H9 (cell line): ENCODE data around the gene PLA2G2F. TPM values are rescaled to one million over a fixed set of nuclear protein-coding genes. Genes with fewer than 3 reads are reported as not detected.

ENCODE experiments used
- DNase-seq: peaks from one replicate; pipeline ENCODE4 v3.0.0-alpha.2; 2017
- H2AFZ ChIP-seq: one replicate; pipeline ENCODE4 v1.6.1; 2013; ENCODE audit warnings: mild to moderate bottlenecking, low read length, control low read depth, moderate library complexity
- H2AK5ac ChIP-seq: 2 replicates; pipeline ENCODE4 v1.6.1; 2013; ENCODE audit warnings: low read length, control low read depth, mixed read lengths; ENCODE audit not compliant: insufficient read length
- H2BK120ac ChIP-seq: one replicate; pipeline ENCODE4 v1.6.1; 2013; ENCODE audit warnings: low read depth, mild to moderate bottlenecking, low read length, control low read depth, inconsistent platforms; ENCODE audit not compliant: poor library complexity, severe bottlenecking
- H2BK12ac ChIP-seq: 2 replicates; pipeline ENCODE4 v1.6.1; 2013; ENCODE audit warnings: low read length, control low read depth, mixed read lengths, low read depth; ENCODE audit not compliant: insufficient read length
- H2BK15ac ChIP-seq: 2 replicates; pipeline ENCODE4 v1.6.1; 2013; ENCODE audit warnings: low read depth, low read length, control low read depth
- H2BK20ac ChIP-seq: one replicate; pipeline ENCODE4 v1.6.1; 2013; ENCODE audit warnings: low read depth, mild to moderate bottlenecking, low read length, control low read depth, inconsistent platforms; ENCODE audit not compliant: poor library complexity, severe bottlenecking
- H2BK5ac ChIP-seq: 2 replicates; pipeline ENCODE4 v1.6.1; 2013; ENCODE audit warnings: low read length, control low read depth, mixed read lengths; ENCODE audit not compliant: insufficient read length
- H3K14ac ChIP-seq: 2 replicates; pipeline ENCODE4 v1.6.1; 2013; ENCODE audit warnings: low read length, control low read depth; ENCODE audit not compliant: insufficient read depth
- H3K18ac ChIP-seq: 2 replicates; pipeline ENCODE4 v1.6.1; 2013; ENCODE audit warnings: low read depth, mild to moderate bottlenecking, mixed read lengths, low read length, control low read depth; ENCODE audit not compliant: insufficient read length
- H3K23ac ChIP-seq: 2 replicates; pipeline ENCODE4 v1.6.1; 2013; ENCODE audit warnings: low read length, control low read depth, mixed read lengths, low read depth; ENCODE audit not compliant: insufficient read length
- H3K23me2 ChIP-seq: 2 replicates; pipeline ENCODE4 v1.6.1; 2013; ENCODE audit warnings: low read depth, mild to moderate bottlenecking, mixed read lengths, low read length, control low read depth; ENCODE audit not compliant: insufficient read length, poor library complexity, severe bottlenecking
- H3K27ac ChIP-seq: 2 replicates; pipeline ENCODE4 v1.5.1; 2013; ENCODE audit warnings: low read length, control low read depth, mixed read lengths, low read depth; ENCODE audit not compliant: insufficient read length
- H3K27me3 ChIP-seq: 2 replicates; pipeline ENCODE4 v1.6.1; 2013; ENCODE audit warnings: low read length, control low read depth, inconsistent platforms; ENCODE audit not compliant: insufficient read depth
- H3K4ac ChIP-seq: 2 replicates; pipeline ENCODE4 v1.6.1; 2013; ENCODE audit warnings: low read depth, mild to moderate bottlenecking, control low read depth, inconsistent platforms, low read length, moderate library complexity
- H3K4me1 ChIP-seq: 2 replicates; pipeline ENCODE4 v1.6.1; 2013; ENCODE audit warnings: low read length, control low read depth, inconsistent platforms; ENCODE audit not compliant: insufficient read depth
- H3K4me2 ChIP-seq: 2 replicates; pipeline ENCODE4 v1.6.1; 2013; ENCODE audit warnings: low read length, control low read depth, mixed read lengths; ENCODE audit not compliant: insufficient read length, insufficient read depth
- H3K56ac ChIP-seq: 2 replicates; pipeline ENCODE4 v1.6.1; 2013; ENCODE audit warnings: low read depth, mild to moderate bottlenecking, mixed read lengths, low read length, control low read depth; ENCODE audit not compliant: insufficient read length
- H3K79me1 ChIP-seq: 2 replicates; pipeline ENCODE4 v1.6.1; 2013; ENCODE audit warnings: low read depth, mild to moderate bottlenecking, moderate library complexity, low read length, control low read depth, inconsistent platforms; ENCODE audit not compliant: insufficient read depth, poor library complexity, severe bottlenecking
- H3K79me2 ChIP-seq: 2 replicates; pipeline ENCODE4 v1.6.1; 2013; ENCODE audit warnings: low read length, control low read depth, inconsistent platforms; ENCODE audit not compliant: insufficient read depth
- H3K9ac ChIP-seq: 2 replicates; pipeline ENCODE4 v1.6.1; 2013; ENCODE audit warnings: low read length, control low read depth, mixed read lengths; ENCODE audit not compliant: insufficient read length; ENCODE audit errors: extremely low read depth
- H3K9me3 ChIP-seq: one replicate; pipeline ENCODE4 v1.6.1; 2013; ENCODE audit warnings: low read depth, low read length, inconsistent platforms; ENCODE audit not compliant: control insufficient read depth
- H3T11ph ChIP-seq: one replicate; pipeline ENCODE4 v1.6.1; 2013; ENCODE audit warnings: mild to moderate bottlenecking, low read length, control low read depth, inconsistent platforms
- H4K20me1 ChIP-seq: one replicate; pipeline ENCODE4 v1.6.1; 2013; ENCODE audit not compliant: control insufficient read depth, insufficient read length, insufficient read depth
- H4K5ac ChIP-seq: 2 replicates; pipeline ENCODE4 v1.6.1; 2013; ENCODE audit warnings: low read depth, mild to moderate bottlenecking, mixed read lengths, low read length, control low read depth; ENCODE audit not compliant: insufficient read length
- H4K8ac ChIP-seq: replicated peaks from 2 replicates; pipeline ENCODE4 v1.6.1; 2013; ENCODE audit warnings: low read length, control low read depth, mixed read lengths, low read depth; ENCODE audit not compliant: insufficient read length
- H4K91ac ChIP-seq: 2 replicates; pipeline ENCODE4 v1.6.1; 2013; ENCODE audit warnings: low read depth, mild to moderate bottlenecking, moderate library complexity, mixed read lengths, low read length, control low read depth; ENCODE audit not compliant: insufficient read length
- H3K27ac Mint-ChIP-seq, 3 experiments: 2 replicates in 2 of 3; 3 replicates in 1 of 3; pipeline ENCODE4 v1.8.0; 2020 to 2021; ENCODE audit warnings: mixed read lengths in 3 of 3, mild to moderate bottlenecking in 1 of 3, moderate library complexity in 1 of 3
- H3K27me3 Mint-ChIP-seq: 2 replicates; pipeline ENCODE4 v1.8.0; 2021; ENCODE audit warnings: low read depth, mild to moderate bottlenecking, moderate library complexity, mixed read lengths
- H3K36me3 Mint-ChIP-seq, 3 experiments: 2 replicates in 2 of 3; 3 replicates in 1 of 3; pipeline ENCODE4 v1.8.0; 2020 to 2021; ENCODE audit warnings: low read depth in 3 of 3, mixed read lengths in 3 of 3; ENCODE audit not compliant: insufficient read depth in 1 of 3
- H3K4me1 Mint-ChIP-seq, 2 experiments: 2 replicates each; pipeline ENCODE4 v1.8.0; 2020; ENCODE audit warnings: mixed read lengths in 2 of 2
- H3K4me3 Mint-ChIP-seq, 2 experiments: 2 replicates in 1 of 2; 3 replicates in 1 of 2; pipeline ENCODE4 v1.8.0; 2020 to 2021; ENCODE audit warnings: mild to moderate bottlenecking in 2 of 2, mixed read lengths in 2 of 2, moderate library complexity in 1 of 2
- H3K9me3 Mint-ChIP-seq, 2 experiments: 2 replicates in 1 of 2; 3 replicates in 1 of 2; pipeline ENCODE4 v1.8.0; 2020; ENCODE audit warnings: mild to moderate bottlenecking in 2 of 2, mixed read lengths in 2 of 2, moderate library complexity in 1 of 2
- CTCF ChIP-seq: fragments of 200-600 bp; sonication (generic); conservative IDR thresholded peaks from 3 replicates; pipeline ENCODE4 v1.8.0; 2021; ENCODE audit warnings: antibody characterized with exemption, mild to moderate bottlenecking
- WGBS: extraction: QIAGEN DNeasy Blood & Tissue Kit; methylation state at CpG from one replicate; pipeline ENCODE4 v1.1.7; 2013; ENCODE audit warnings: missing lambda C conversion rate, low lambda C conversion rate, mixed read lengths; ENCODE audit not compliant: insufficient read length; ENCODE audit errors: extremely low coverage; 5-methylcytosine and 5-hydroxymethylcytosine counted together
- total RNA-seq: library from RNA; stranded (reverse); gene quantifications from 2 replicates; pipeline ENCODE4 v1.2.1, GENCODE V29; 2021

PLA2G2F gene
- total RNA-seq, 1 experiment from 2014 or later = not detected

GRCh38 chr1:20187813-20188454, 48.8 kb downstream of the PLA2G2F start:
- H3K18ac ChIP-seq = no peak overlapping the region
- Mint-ChIP-seq H3K36me3 (no peaks in the 10 kb centered on the region; a peak in 1 of 7 replicates), H3K4me1 (peaks cover 21% of the 10 kb centered on the region in 2 experiments), H3K27me3 (peaks cover 89% of the 10 kb centered on the region), H3K4me3 (no peak overlapping the region), H3K9me3 (peaks cover 0 to 3% of the 10 kb centered on the region in 2 experiments; a peak in 3 of 5 replicates), H3K27ac (no peak overlapping the region)
- H3K79me2 ChIP-seq = no peaks in the 10 kb centered on the region
- no peak overlapping the region for H2BK120ac ChIP-seq
- H2BK20ac ChIP-seq = no peak overlapping the region
- H3K9ac ChIP-seq = no peak overlapping the region
- H3K27me3 ChIP-seq = no peaks in the 10 kb centered on the region; the same call in 1 of the 2 replicates
- TF ChIP-seq CTCF = no peak
- H3K23ac ChIP-seq = no peak overlapping the region
- no peak overlapping the region for H3K4me2 ChIP-seq
- no peak overlapping the region for H2BK5ac ChIP-seq
- no peak overlapping the region for H3K4ac ChIP-seq
- H3K79me1 ChIP-seq = no peaks in the 10 kb centered on the region
- H2AK5ac ChIP-seq = no peak overlapping the region
- 0 out of 2 replicates have a peak, but pooled peaks cover 3% of the 10 kb centered on the region for H3K4me1 ChIP-seq
- no peak overlapping the region for H4K91ac ChIP-seq
- H3K14ac ChIP-seq = no peak overlapping the region
- DNase-seq = no peak
- peaks cover 6% of the 10 kb centered on the region for H3K23me2 ChIP-seq
- no peak overlapping the region for H3K56ac ChIP-seq
- no peak overlapping the region for H4K8ac ChIP-seq
- no peak overlapping the region for H2BK15ac ChIP-seq
- no peak overlapping the region for H3K27ac ChIP-seq
- H3T11ph ChIP-seq = no peak overlapping the region
- no CpG with 5 or more reads among the region's 4 CpGs for WGBS
- no peak overlapping the region for H2AFZ ChIP-seq
- no peak overlapping the region for H4K5ac ChIP-seq
- H3K9me3 ChIP-seq = no peaks in the 10 kb centered on the region
- no peak overlapping the region for H2BK12ac ChIP-seq
- H4K20me1 ChIP-seq = no peaks in the 10 kb centered on the region
